HG03342 (cell line): ENCODE results near the gene SMIM29.

Source experiments
- ATAC-seq: cut with Tn5 transposase; IDR thresholded peaks from one replicate; pipeline ENCODE4 v1.9.1; 2021; ENCODE audit warnings: mild to moderate bottlenecking, moderate library complexity; ENCODE audit not compliant: unreplicated experiment

The SMIM29 gene

GRCh38 chr6:34248727-34249468 lies at the start of gene SMIM29:
Gene SMIM29 (minus strand): TSS chr6:34249006. CDS start chr6:34247791, 1,215 bp downstream.
- ATAC-seq, result peak; percentile 87

- peak; percentile 85 for ATAC-seq
These were observed 46.9 kb upstream of the SMIM29 start for GRCh38 chr6:34295721-34296120.

GRCh38 chr6:34292954-34293353 lies 44.1 kb upstream of the SMIM29 start:
- no peak for ATAC-seq

- ATAC-seq, result no peak
These were observed 40.3 kb upstream of the SMIM29 start for GRCh38 chr6:34289137-34289536.

GRCh38 chr6:34288581-34288980 lies 39.8 kb upstream of the SMIM29 start:
- ATAC-seq, result no peak

- no peak for ATAC-seq
These were observed 36.8 kb upstream of the SMIM29 start for GRCh38 chr6:34285448-34286164.

GRCh38 chr6:34284563-34285447 lies 36.0 kb upstream of the SMIM29 start:
- no peak for ATAC-seq

- ATAC-seq, result no peak
These were observed 33.0 kb upstream of the SMIM29 start for GRCh38 chr6:34281702-34282334.

GRCh38 chr6:34280216-34280615 lies 31.4 kb upstream of the SMIM29 start:
- ATAC-seq, result no peak

- ATAC-seq, result no peak
These were observed 30.0 kb upstream of the SMIM29 start for GRCh38 chr6:34278833-34279232.

- ATAC-seq, result no peak
These were observed 28.9 kb upstream of the SMIM29 start for GRCh38 chr6:34277763-34278112.

- no peak for ATAC-seq
These were observed 28.3 kb upstream of the SMIM29 start for GRCh38 chr6:34276881-34277762.

GRCh38 chr6:34276191-34276590 lies 27.4 kb upstream of the SMIM29 start:
- ATAC-seq, result no peak

- no peak for ATAC-seq
These were observed 26.5 kb upstream of the SMIM29 start for GRCh38 chr6:34275128-34275804.

- no peak for ATAC-seq
These were observed 25.3 kb upstream of the SMIM29 start for GRCh38 chr6:34274129-34274528.

GRCh38 chr6:34273242-34273805 lies 24.5 kb upstream of the SMIM29 start:
- ATAC-seq, result no peak

- no peak for ATAC-seq
These were observed 23.5 kb upstream of the SMIM29 start for GRCh38 chr6:34272013-34272926.
